GM19023 (cell line): ENCODE data around the gene TLX2.

Experiments
- ATAC-seq: cut with Tn5 transposase; IDR thresholded peaks from one replicate; pipeline ENCODE4 v1.9.1; 2021; ENCODE audit warnings: mild to moderate bottlenecking, moderate library complexity; ENCODE audit not compliant: unreplicated experiment

Gene TLX2

DNA sequence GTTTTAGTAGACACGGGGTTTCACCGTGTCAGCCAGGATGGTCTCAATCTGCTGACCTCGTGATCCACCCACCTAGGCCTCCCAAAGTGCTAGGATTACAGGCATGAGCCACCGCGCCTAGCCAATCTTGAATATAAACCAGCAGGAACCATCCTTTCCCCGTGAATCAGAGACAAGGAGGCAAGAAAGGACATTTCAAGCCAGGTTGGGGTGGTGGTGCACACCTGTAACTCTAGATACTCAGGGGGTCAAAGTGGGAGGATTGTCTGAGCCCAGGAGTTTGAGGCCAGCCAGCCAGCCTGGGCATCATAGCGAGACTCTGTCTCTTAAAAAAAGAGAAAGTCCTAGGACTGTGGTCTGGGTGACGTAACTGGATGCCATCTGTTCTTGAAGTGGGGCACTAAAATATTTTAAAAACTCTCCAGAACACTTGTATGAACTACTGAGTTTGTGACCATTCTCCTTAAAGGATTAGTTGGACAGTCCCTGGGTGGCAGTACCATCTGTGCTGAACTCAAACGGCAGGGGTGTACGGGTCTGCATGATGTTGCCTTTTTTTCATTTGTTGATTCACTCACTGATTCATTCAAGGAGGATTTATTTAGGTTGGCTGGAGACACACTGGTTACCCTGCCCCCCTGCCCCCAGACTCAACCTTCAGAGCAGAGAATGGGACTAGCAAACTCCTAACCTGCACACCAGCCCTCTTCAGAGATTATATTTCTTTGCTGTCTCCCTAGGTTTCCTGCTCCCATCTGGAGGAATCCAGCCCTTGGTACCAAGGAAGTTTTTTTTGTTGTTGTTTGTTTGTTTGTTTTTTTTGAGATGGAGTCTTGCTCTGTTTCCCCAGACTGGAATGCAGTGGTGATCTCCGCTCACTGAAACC is 2.9 kb upstream of the TLX2 start:
- ATAC-seq, result no peak

DNA sequence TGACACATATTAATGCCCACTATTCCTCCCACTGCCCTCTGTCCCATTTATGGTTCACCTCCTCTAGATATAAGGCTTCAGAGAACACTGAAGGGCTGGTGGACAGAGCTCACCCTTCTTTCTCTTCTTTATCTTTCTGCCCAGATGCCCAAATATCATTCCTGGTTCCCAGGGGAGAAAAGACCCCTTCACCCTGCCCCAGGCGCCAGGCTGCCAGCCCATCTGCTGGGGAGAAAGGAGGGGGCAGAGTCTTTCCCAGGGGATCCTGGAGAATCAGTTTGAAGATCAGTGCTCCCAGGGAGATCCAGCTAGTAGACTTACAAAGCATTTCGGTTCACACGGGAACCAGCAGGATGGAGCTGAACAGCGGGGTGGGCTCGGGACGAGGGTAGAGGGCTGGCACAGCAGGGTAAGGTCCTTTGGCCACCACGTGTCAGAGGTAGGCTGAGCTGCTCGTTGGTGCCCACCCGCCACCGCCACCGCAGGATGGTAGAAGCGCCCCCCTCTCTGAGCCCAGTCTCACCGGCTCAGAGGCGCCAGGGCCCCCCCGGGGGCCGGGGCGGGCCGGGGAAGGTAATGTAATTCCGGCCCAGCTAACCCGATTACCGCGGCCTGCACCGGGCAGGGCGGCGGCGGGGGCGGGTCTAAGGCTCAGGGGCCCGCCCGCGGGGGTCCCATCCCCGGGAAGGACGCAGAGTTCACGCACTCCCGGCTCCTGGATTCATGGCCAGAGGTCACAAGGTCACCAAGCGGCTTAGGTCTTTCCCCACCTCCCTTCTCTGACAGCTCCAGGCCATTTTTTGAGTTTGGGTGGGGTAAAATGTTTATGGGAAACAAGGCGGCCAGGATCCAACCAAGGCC is 1.3 kb upstream of the TLX2 start:
- no peak for ATAC-seq

DNA sequence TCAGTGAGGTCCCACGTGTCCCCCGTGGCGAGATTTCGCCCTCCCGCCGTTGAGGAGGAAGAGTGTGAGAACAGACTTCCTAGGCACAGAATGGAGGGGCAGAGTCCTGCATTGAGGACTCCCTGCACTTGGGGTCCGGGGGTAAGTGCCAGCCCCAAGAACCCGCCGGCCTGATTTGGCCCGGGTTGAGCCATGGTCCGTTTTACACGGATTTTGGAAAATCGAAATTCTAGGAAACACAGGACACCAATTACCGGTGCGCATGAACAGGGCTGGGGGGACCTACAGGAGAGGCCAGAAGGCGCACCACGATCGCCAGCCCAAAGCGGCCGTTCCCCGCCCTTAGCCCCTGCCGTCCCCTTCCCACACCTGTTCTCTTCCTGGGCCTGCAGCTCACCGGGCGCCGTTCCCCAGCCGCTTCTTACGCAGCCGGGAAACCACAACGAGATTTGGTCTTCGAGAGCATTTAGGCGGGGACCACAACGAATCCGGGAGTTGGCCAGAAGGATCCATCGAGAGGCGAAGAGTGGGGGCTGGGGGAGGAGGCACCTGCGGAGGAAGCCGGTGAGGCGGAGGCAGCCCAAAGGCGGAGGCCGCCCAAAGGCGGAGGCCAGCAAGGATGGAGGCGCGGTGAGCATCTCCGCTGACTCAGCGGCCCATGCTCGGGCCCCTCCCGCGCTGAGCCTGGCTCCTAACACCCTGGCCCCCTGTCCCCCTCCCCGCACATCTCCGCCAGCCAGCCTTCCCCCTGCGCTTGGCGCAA is 464 bp upstream of the TLX2 start:
- no peak for ATAC-seq

DNA sequence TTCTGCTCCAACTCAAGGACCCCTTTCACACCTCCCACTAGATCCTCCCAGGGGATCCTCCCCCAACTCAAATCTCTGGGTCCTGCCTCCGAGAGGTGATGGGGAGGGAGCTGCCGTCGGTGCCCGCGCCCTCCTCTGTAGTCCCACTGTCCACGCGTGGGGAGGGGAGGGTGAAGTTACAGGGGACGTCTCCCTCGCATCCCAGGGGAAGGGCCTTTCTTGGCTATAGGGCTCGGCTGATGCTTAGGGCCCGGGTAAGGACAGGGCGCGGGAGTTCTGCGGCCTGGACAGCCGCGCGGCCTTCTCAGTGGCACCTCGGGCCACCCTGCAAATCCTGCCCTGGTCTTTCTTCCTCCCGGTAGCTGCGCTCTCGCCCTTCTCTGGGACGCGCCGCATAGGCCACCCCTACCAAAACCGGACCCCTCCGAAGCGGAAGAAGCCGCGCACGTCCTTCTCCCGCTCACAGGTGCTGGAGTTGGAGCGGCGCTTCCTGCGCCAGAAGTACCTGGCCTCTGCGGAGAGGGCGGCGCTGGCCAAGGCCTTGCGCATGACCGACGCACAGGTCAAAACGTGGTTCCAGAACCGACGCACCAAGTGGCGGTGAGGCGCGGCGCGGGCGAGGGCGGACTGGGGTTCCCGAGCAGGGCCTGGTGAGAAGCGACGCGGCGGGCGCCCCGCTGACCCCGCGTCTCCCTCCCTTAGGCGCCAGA is 1.2 kb downstream of the TLX2 start:
- ATAC-seq, result no peak

DNA sequence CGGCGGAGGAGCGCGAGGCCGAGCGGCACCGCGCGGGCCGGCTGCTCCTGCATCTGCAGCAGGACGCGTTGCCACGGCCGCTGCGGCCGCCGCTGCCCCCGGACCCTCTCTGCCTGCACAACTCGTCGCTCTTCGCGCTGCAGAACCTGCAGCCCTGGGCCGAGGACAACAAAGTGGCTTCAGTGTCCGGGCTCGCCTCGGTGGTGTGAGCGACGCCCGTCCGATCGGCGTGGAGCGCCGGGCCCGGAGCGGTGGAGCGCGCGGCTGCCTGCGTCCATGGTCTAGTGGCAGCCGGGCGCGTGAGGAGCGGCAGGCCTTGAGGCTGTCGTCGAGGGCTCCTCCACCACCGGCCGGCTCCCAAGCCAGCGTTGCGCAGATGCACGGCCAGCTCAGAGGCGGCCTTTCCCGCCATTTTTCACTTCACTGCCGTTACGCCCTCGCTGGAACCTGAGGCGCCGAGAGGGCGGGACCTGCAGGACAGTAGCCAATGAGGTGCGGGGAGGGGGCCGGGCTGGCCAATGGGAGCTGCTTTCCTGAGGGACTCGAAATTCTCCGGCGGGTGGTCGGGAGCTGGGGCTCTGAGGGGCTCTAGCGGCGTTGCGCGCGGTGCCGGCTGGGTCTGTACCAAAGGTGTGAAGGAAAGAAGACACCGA is 1.9 kb downstream of the TLX2 start:
- ATAC-seq, result peak; percentile 82

DNA sequence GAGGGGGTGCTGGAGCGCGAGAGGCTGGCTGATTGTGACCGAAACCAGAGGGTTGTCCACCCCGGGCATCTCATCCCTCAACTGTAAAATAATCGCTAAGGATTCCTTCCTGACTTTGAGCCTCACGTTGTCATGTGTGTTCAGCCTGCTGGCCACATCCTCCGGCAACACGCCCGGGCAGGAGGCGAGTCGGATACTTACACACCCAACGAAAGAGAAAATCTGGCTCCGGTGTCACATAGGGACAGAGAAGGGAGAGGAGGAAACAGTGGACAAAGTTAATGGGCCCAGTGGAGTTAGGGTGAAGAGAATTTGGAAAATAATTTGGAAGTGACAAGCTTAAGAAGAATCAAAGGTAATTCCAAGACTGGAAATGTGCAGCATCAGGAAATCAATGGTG is 2.4 kb downstream of the TLX2 start:
- no peak for ATAC-seq

DNA sequence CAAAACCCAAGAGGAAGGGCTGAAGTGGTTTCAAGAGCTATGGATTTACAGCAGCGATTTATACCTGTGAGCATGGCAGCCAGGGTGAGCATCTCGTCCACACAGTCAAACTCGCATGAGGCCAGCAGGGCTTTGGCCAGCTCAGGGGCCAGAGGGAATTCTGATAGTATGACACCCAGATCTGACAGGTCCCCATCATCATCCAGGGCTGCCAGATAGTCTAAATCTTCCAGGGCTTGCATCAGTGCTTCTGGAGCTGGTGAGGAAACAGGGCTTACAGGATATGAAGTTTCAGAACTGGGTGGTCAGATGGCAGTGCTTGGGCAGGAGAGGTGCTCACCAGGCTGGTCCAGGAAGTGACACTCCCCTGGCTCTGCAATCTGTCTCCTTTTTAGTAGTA is 8.3 kb downstream of the TLX2 start:
- ATAC-seq, result no peak

DNA sequence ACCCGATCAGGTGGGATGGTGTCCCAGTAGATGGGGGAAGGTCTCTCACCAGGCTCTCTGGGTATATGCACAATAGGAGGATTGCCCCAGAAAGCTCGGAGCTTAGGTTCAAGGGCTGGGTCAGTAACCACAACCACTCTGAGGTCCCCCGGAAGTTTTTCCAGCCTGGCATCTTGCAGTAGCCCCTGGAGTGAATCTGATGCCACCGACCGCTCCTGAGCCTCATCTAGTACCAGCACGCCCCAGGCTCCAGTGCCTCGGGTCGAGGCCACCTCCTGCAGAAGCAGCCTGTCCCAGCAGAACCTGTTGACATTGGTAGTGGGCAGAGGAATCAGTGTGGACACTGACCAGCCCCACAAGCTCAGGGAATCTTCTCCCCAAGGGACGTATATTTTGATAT is 9.8 kb downstream of the TLX2 start:
- no peak for ATAC-seq

DNA sequence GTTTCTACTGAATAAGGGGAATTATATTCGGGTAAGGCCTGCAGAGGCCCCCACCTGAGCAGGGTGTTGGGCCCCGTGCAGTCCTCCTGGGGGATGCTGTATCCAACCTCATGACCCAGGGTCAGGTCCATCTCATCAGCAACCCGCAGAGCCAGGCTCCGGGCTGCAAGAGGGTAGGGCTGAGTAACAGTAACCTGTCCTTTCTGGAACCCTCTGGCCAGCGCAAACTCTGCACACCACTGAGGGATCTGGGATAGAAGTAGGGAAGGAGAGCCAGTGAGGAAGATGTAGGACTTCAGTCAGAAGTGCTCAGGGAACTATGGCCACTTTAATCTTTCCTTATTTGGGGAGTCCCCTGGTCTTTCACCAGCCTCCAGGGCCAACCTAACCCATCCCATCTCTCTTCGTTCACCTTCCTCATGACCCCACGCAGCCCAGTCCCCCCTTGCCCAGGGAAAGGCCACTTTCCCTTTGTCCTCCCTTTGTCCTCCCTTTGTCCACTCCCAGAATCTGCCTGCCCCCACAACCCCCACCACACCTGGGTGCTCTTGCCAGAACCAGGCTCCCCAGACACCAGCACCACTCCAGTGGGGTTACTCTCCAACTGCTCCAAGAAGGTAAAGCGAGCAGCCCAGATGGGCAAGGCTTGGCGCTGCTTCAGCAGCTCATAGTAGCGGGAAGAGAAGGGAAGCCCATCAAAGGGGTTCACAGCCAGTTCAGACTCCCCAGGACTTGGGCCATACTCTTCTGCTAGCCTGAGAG is 10.9 kb downstream of the TLX2 start:
- no peak for ATAC-seq

DNA sequence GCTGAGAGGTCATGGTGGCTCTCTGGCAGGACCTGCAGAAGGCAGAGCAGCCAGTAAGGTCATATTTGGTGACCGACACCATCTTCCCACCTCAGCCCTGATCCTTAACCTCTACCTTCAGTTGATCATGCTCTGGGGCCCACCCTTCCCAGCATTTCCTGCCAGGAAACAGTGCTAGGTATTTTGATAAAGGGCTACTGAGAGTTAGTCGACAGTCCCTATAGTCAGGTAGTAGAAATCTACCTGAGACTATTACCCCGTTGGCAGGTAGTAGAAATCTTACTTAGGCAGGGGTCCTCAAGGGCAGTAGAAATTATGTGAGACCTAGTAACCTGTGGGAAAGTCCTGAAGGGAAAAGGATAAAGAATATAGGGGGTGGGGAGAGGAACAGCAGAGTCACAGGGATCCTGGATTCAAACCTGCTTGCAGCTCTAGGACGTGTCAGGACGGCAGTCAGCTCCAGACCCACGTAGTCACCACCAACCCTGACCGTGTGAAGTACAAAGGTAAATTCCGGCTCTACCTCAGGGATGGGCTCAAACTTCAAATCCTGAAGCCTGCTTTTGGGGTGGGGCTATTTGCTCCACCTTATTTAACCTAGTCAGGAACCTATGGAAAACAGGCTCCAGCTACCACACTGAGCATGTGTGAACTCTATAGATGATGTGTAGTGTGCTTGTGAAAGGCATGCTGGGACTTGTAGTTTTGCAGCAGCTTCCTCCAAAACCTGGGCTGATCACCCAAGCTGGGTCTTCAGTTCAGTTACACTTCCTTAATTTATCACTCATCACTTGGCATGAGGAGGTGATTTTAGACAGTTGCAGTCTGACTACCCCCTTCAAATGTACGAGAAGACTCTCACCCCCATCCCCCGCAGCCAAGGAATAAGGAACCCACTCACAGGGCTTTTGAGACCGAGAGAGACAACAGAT is 11.7 kb downstream of the TLX2 start, which contains the start of gene DQX1:
Gene DQX1, minus strand, starts transcription at position 515 of the 932 bp plus-strand sequence. Its CDS starts 502 bp downstream, at position 13.
- no peak for ATAC-seq

DNA sequence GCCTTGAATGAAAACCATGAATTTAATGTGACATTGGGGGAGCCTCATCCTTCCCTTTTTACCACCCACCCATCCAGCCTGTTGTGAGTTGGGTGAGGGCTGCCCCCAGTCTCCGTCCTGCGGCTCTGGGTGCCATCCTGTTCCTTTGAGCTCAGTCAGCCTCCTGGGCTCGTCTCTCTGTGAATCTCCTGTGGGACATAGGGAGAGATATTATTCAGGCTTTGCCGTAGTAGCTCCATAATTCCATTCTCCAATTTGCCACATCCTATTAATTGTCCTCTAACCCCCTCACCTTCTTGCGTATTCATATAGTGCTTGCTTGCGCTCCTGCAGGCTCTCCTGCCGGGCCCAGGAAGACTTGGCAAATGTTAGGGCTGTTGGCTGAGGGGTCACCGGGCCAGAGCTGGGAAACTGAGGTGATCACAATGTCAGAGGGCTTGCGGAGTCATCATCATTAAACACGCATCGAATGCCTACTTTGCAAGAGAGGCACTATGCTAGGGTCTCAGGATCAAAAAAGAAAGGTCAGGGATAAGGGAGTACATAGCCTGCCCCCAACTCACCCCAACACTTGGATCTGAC is 12.5 kb downstream of the TLX2 start:
- ATAC-seq, result no peak

DNA sequence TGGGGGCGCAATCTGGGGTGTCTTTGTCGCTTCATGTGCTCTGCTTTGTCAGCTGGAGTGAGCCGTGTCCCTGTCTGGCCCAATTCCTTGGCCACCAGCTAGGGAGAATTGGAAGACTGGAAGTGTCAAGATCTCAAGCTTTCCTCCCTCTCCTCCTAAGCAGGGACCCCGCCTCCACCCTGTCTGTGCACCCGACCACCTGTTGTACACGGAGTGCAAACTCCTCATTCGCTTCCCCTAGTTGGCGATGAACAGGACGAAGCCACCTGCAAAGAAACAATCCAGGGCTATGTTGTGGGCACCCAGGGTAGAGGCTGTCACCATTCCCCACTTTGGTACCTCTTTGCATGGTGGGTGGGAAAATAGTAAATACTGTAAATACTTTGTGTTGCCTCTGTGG is 13.5 kb downstream of the TLX2 start:
- no peak for ATAC-seq

DNA sequence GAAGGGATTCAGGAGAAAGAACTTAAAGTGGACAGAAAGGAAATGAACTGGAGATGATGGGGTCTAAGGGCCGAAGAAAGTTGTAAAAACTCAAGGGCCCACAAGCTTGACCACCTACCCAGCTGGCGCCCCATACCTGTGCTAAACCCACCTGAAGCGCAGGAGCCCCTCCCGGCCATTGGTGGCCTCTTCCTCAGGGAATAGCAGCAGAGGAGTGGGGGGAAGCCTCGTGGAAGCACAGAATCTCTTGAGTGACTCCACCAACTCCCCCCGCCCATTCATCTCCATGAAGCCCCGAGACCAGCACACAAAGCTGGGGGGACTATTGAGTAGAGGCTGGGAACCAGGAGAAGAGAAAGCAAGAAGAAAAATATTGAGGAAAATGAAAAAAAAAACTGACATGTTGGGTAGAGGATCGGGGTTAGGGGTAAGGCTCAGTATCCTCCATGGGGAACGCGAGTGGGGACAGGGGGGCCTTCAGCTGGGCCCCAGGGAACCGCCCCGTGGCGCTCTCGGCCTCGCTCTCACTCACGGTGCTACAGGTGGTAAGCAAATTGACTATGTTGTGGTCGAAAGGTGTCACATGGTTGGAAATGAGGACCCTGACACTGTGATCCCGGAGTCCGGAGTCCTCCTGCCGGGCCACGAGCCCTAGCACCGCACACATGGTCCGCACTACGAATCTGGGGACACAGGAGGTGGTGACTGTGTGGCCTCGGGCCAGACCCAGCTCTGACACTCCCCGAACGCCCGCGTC is 14.5 kb downstream of the TLX2 start:
- ATAC-seq, result peak; percentile 8

DNA sequence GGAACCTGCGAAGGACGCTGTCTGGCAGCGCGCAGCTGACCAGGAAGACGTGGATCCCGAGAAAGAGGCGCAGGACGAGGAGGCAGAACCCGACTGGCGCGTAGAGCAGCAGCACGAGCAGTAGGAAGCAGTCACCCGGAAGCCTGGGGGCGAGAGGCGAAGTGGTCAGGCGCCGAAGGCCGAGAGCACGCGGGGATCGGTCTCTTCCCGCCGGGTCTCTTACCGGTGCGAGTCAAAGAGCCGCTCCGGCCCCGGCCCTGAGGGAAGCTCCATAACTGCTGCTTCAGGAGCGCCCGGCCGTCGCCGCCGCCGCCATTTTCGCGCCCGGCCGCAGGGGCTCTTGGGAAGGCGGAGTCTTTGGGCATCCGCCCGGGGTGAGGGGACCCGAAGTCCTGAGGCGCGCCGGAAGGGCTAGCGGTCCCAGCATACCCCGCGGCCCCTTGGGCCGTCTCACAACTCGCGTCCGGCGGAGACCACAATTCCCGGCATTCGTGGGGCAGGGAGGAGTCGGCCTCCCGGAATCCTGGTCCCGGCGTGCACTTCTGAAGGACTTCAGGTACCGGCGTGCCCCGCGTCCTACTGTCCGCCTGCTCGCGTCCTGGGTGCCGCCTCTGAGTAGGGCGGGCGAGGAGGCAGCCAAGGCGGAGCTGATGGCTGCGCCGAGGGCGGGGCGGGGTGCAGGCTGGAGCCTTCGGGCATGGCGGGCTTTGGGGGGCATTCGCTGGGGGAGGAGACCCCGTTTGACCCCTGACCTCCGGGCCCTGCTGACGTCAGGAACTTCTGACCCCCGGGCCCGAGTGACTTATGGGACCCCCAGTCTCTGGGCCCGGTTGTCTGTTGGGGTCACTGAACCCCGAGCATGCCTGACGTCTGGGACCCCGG is 15.3 kb downstream of the TLX2 start, which contains the start of the genes AUP1 and HTRA2:
Gene AUP1, minus strand, starts transcription at position 350 of the 882 bp plus-strand sequence. Its CDS starts 77 bp downstream, at position 273.
Gene HTRA2, plus strand, starts transcription at position 577 of the 882 bp plus-strand sequence. Its CDS starts 74 bp downstream, at position 651.
- peak; percentile 80 for ATAC-seq

DNA sequence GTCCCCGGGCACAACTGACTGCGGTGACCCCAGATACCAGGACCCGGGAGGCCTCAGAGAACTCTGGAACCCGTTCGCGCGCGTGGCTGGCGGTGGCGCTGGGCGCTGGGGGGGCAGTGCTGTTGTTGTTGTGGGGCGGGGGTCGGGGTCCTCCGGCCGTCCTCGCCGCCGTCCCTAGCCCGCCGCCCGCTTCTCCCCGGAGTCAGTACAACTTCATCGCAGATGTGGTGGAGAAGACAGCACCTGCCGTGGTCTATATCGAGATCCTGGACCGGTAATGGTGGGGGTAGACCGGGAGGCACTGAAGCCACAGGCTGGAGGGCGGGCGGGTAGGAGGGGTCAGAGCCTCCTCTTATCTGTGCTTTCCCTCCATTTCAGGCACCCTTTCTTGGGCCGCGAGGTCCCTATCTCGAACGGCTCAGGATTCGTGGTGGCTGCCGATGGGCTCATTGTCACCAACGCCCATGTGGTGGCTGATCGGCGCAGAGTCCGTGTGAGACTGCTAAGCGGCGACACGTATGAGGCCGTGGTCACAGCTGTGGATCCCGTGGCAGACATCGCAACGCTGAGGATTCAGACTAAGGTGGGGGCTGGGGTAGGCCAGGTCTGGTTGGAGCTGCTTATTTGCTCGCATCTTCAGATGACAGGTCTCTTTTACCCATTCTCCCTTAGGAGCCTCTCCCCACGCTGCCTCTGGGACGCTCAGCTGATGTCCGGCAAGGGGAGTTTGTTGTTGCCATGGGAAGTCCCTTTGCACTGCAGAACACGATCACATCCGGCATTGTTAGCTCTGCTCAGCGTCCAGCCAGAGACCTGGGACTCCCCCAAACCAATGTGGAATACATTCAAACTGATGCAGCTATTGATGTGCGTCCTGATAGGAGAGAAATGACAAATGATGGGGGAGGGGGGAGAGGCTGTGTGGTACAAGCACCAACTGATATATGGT is 16.3 kb downstream of the TLX2 start:
- ATAC-seq, result peak; percentile 34
